SK-N-SH treated with all-trans-retinoic acid at 6 μM for 48 hours (cell line): ENCODE results near the gene SPP1.

ENCODE experiments used
- ATAC-seq: fragments of 200-7000 bp; cut with Tn5 transposase; 3 replicates; pipeline ENCODE4 v1.9.1; 2020; ENCODE audit warnings: mild to moderate bottlenecking, moderate library complexity
- ARNTL ChIP-seq: fragments of 450-650 bp; formaldehyde crosslinking; IDR thresholded peaks from 2 replicates; pipeline ENCODE4 v1.5.0; 2020; ENCODE audit warnings: low read depth, mild to moderate bottlenecking, moderate library complexity, borderline replicate concordance
- BACH2 ChIP-seq: fragments of 250-450 bp; sonication (Bioruptor Pico); IDR thresholded peaks from 2 replicates; pipeline ENCODE4 v1.9.0; 2021; ENCODE audit warnings: mild to moderate bottlenecking, borderline replicate concordance
- CSDC2 ChIP-seq: fragments of 250-450 bp; sonication (Bioruptor Pico); IDR thresholded peaks from 2 replicates; pipeline ENCODE4 v1.5.0; 2020; ENCODE audit warnings: mild to moderate bottlenecking, moderate library complexity
- ESRRG ChIP-seq: fragments of 250-450 bp; sonication (Bioruptor Pico); IDR thresholded peaks from 2 replicates; pipeline ENCODE4 v1.6.1; 2021; ENCODE audit warnings: mild to moderate bottlenecking
- GLIS3 ChIP-seq: fragments of 250-450 bp; sonication (Bioruptor Pico); IDR thresholded peaks from 2 replicates; pipeline ENCODE4 v1.5.0; 2020; ENCODE audit warnings: mild to moderate bottlenecking, moderate library complexity
- ISL1 ChIP-seq: fragments of 250-450 bp; sonication (Bioruptor Pico); IDR thresholded peaks from 2 replicates; pipeline ENCODE4 v2.1.2; 2022; ENCODE audit warnings: mild to moderate bottlenecking, moderate library complexity
- OSR1 ChIP-seq: fragments of 250-450 bp; sonication (Bioruptor Pico); IDR thresholded peaks from 2 replicates; pipeline ENCODE4 v1.8.0; 2022; ENCODE audit warnings: moderate library complexity, mild to moderate bottlenecking, inconsistent platforms
- PPARA ChIP-seq: fragments of 250-450 bp; sonication (Bioruptor Pico); IDR thresholded peaks from 2 replicates; pipeline ENCODE4 v1.5.0; 2020; ENCODE audit warnings: mild to moderate bottlenecking, borderline replicate concordance
- SNAI2 ChIP-seq: fragments of 250-450 bp; sonication (Bioruptor Pico); IDR thresholded peaks from 2 replicates; pipeline ENCODE4 v1.5.0; 2020; ENCODE audit warnings: mild to moderate bottlenecking, moderate library complexity
- TCF4 ChIP-seq: fragments of 250-450 bp; sonication (Bioruptor Pico); IDR thresholded peaks from 2 replicates; pipeline ENCODE4 v1.8.0; 2021; ENCODE audit warnings: mild to moderate bottlenecking, moderate library complexity, borderline replicate concordance
- TOX ChIP-seq: fragments of 250-450 bp; sonication (Bioruptor Pico); IDR thresholded peaks from 2 replicates; pipeline ENCODE4 v1.8.0; 2021; ENCODE audit warnings: mild to moderate bottlenecking, moderate library complexity, borderline replicate concordance
- ZC3H10 ChIP-seq: fragments of 250-450 bp; sonication (Bioruptor Pico); IDR thresholded peaks from 2 replicates; pipeline ENCODE4 v1.5.1; 2021; ENCODE audit warnings: mild to moderate bottlenecking, moderate library complexity
- ZFP3 ChIP-seq: fragments of 250-450 bp; sonication (Bioruptor Pico); IDR thresholded peaks from 2 replicates; pipeline ENCODE4 v1.5.0; 2020; ENCODE audit warnings: mild to moderate bottlenecking, moderate library complexity
- ZFP30 ChIP-seq: fragments of 450-650 bp; formaldehyde crosslinking; IDR thresholded peaks from 2 replicates; pipeline ENCODE4 v1.5.0; 2022; ENCODE audit warnings: mild to moderate bottlenecking, moderate library complexity
- ZNF70 ChIP-seq: fragments of 450-650 bp; formaldehyde crosslinking; IDR thresholded peaks from 2 replicates; pipeline ENCODE4 v1.5.0; 2020; ENCODE audit warnings: mild to moderate bottlenecking, moderate library complexity
- ZNF8 ChIP-seq: fragments of 450-650 bp; formaldehyde crosslinking; IDR thresholded peaks from 2 replicates; pipeline ENCODE4 v1.5.0; 2020; ENCODE audit warnings: mild to moderate bottlenecking, moderate library complexity
- TF ChIP-seq, protein P1 (sequence below): fragments of 250-450 bp; sonication (Bioruptor Pico); IDR thresholded peaks from 2 replicates; pipeline ENCODE4 v1.8.0; 2021; ENCODE audit warnings: low read depth, mild to moderate bottlenecking, moderate library complexity, borderline replicate concordance
- TF ChIP-seq, protein P2 (sequence below): fragments of 250-450 bp; sonication (Bioruptor Pico); IDR thresholded peaks from 2 replicates; pipeline ENCODE4 v1.5.0; 2020; ENCODE audit warnings: mild to moderate bottlenecking, moderate library complexity
- TF ChIP-seq, protein P3 (sequence below): fragments of 250-450 bp; sonication (Bioruptor Pico); IDR thresholded peaks from 2 replicates; pipeline ENCODE4 v1.5.1; 2020; ENCODE audit warnings: low read depth, mild to moderate bottlenecking, moderate library complexity
- TF ChIP-seq, protein P4 (sequence below): fragments of 250-450 bp; sonication (Bioruptor Pico); IDR thresholded peaks from 2 replicates; pipeline ENCODE4 v1.5.1; 2021; ENCODE audit warnings: mild to moderate bottlenecking, moderate library complexity
- TF ChIP-seq, protein P5 (sequence below): fragments of 250-450 bp; sonication (Bioruptor Pico); IDR thresholded peaks from 2 replicates; pipeline ENCODE4 v1.8.0; 2020; ENCODE audit warnings: mild to moderate bottlenecking, moderate library complexity, borderline replicate concordance

The SPP1 gene

DNA sequence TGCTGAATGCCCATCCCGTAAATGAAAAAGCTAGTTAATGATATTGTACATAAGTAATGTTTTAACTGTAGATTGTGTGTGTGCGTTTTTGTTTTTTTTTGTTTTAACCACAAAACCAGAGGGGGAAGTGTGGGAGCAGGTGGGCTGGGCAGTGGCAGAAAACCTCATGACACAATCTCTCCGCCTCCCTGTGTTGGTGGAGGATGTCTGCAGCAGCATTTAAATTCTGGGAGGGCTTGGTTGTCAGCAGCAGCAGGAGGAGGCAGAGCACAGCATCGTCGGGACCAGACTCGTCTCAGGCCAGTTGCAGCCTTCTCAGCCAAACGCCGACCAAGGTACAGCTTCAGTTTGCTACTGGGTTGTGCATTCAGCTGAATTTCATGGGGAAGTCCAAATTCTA, at the start of gene SPP1:
SPP1 (plus strand) TSS at position 249 of the 400 bp plus-strand sequence. CDS start 1,182 bp downstream, outside the sequence.
- peak; percentile 69 for ATAC-seq

DNA sequence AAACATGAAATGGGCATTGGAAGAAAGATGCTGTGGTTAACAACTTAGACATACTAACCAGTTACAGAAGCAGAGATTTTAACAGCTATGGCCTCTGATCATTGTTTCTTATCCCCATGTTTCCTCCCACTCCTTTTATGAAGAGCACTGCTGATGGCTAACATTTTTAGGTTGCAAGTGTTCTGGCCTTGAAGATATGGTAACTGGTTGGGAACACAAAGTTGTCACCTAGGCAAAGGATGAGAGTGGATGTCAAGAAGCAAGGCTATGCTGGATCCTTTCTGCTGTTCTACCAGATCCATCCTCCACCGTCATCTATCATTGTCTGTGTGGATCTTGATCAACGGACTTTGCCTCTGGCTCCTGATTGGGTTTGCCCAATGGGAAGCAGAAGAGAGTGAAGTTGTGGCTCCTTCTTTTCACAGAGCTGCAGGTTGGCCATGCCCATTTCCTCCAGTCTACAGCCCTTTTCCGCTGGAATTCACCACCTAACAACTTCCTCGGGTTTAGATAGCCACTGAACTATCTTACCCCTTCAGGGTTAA, 48.9 kb upstream of the SPP1 start:
- no peak for TF ChIP-seq OSR1
- no peak for TF ChIP-seq ZNF8 (CRISPR knock-in tag)
- TF ChIP-seq SNAI2 (CRISPR knock-in tag): no peak
- TF ChIP-seq, protein P1, sequence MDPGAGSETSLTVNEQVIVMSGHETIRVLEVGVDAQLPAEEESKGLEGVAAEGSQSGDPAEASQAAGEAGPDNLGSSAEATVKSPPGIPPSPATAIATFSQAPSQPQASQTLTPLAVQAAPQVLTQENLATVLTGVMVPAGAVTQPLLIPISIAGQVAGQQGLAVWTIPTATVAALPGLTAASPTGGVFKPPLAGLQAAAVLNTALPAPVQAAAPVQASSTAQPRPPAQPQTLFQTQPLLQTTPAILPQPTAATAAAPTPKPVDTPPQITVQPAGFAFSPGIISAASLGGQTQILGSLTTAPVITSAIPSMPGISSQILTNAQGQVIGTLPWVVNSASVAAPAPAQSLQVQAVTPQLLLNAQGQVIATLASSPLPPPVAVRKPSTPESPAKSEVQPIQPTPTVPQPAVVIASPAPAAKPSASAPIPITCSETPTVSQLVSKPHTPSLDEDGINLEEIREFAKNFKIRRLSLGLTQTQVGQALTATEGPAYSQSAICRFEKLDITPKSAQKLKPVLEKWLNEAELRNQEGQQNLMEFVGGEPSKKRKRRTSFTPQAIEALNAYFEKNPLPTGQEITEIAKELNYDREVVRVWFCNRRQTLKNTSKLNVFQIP (CRISPR knock-in tag): no peak
- TF ChIP-seq ZFP3 (CRISPR knock-in tag): no peak
- no peak for TF ChIP-seq PPARA
- TF ChIP-seq ZC3H10 (CRISPR knock-in tag): no peak
- TF ChIP-seq, protein P2, sequence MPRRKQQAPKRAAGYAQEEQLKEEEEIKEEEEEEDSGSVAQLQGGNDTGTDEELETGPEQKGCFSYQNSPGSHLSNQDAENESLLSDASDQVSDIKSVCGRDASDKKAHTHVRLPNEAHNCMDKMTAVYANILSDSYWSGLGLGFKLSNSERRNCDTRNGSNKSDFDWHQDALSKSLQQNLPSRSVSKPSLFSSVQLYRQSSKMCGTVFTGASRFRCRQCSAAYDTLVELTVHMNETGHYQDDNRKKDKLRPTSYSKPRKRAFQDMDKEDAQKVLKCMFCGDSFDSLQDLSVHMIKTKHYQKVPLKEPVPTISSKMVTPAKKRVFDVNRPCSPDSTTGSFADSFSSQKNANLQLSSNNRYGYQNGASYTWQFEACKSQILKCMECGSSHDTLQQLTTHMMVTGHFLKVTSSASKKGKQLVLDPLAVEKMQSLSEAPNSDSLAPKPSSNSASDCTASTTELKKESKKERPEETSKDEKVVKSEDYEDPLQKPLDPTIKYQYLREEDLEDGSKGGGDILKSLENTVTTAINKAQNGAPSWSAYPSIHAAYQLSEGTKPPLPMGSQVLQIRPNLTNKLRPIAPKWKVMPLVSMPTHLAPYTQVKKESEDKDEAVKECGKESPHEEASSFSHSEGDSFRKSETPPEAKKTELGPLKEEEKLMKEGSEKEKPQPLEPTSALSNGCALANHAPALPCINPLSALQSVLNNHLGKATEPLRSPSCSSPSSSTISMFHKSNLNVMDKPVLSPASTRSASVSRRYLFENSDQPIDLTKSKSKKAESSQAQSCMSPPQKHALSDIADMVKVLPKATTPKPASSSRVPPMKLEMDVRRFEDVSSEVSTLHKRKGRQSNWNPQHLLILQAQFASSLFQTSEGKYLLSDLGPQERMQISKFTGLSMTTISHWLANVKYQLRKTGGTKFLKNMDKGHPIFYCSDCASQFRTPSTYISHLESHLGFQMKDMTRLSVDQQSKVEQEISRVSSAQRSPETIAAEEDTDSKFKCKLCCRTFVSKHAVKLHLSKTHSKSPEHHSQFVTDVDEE (CRISPR knock-in tag): no peak
- TF ChIP-seq ESRRG: no peak
- no peak for TF ChIP-seq ARNTL (CRISPR knock-in tag)
- TF ChIP-seq, protein P3, sequence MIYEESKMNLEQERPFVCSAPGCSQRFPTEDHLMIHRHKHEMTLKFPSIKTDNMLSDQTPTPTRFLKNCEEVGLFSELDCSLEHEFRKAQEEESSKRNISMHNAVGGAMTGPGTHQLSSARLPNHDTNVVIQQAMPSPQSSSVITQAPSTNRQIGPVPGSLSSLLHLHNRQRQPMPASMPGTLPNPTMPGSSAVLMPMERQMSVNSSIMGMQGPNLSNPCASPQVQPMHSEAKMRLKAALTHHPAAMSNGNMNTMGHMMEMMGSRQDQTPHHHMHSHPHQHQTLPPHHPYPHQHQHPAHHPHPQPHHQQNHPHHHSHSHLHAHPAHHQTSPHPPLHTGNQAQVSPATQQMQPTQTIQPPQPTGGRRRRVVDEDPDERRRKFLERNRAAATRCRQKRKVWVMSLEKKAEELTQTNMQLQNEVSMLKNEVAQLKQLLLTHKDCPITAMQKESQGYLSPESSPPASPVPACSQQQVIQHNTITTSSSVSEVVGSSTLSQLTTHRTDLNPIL (CRISPR knock-in tag): no peak
- TF ChIP-seq ZFP30 (CRISPR knock-in tag): no peak
- TF ChIP-seq, protein P4, sequence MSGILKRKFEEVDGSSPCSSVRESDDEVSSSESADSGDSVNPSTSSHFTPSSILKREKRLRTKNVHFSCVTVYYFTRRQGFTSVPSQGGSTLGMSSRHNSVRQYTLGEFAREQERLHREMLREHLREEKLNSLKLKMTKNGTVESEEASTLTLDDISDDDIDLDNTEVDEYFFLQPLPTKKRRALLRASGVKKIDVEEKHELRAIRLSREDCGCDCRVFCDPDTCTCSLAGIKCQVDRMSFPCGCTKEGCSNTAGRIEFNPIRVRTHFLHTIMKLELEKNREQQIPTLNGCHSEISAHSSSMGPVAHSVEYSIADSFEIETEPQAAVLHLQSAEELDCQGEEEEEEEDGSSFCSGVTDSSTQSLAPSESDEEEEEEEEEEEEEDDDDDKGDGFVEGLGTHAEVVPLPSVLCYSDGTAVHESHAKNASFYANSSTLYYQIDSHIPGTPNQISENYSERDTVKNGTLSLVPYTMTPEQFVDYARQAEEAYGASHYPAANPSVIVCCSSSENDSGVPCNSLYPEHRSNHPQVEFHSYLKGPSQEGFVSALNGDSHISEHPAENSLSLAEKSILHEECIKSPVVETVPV: no peak
- TF ChIP-seq GLIS3 (CRISPR knock-in tag): no peak
- no peak for ATAC-seq

More for the DNA sequence above, at the start of gene SPP1:
- no peak for TF ChIP-seq CSDC2 (CRISPR knock-in tag)
- TF ChIP-seq TOX (CRISPR knock-in tag): no peak
- TF ChIP-seq, protein P5, sequence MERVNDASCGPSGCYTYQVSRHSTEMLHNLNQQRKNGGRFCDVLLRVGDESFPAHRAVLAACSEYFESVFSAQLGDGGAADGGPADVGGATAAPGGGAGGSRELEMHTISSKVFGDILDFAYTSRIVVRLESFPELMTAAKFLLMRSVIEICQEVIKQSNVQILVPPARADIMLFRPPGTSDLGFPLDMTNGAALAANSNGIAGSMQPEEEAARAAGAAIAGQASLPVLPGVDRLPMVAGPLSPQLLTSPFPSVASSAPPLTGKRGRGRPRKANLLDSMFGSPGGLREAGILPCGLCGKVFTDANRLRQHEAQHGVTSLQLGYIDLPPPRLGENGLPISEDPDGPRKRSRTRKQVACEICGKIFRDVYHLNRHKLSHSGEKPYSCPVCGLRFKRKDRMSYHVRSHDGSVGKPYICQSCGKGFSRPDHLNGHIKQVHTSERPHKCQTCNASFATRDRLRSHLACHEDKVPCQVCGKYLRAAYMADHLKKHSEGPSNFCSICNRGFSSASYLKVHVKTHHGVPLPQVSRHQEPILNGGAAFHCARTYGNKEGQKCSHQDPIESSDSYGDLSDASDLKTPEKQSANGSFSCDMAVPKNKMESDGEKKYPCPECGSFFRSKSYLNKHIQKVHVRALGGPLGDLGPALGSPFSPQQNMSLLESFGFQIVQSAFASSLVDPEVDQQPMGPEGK (CRISPR knock-in tag): no peak
- no peak for TF ChIP-seq ISL1
- no peak for TF ChIP-seq ZNF8 (CRISPR knock-in tag)
- no peak for TF ChIP-seq ZC3H10 (CRISPR knock-in tag)
- no peak for TF ChIP-seq SNAI2 (CRISPR knock-in tag)
- TF ChIP-seq, protein P3 (CRISPR knock-in tag): no peak
- no peak for TF ChIP-seq PPARA
- TF ChIP-seq TCF4 (CRISPR knock-in tag): no peak
- no peak for TF ChIP-seq ESRRG
- TF ChIP-seq, protein P4: no peak
- TF ChIP-seq, protein P2 (CRISPR knock-in tag): no peak
- no peak for TF ChIP-seq ZFP30 (CRISPR knock-in tag)
- TF ChIP-seq ZNF70 (CRISPR knock-in tag): no peak
- TF ChIP-seq BACH2 (CRISPR knock-in tag): no peak
